GM19351 (cell line): ENCODE measurements around the gene MMP21.
A peak's percentile ranks its signal among the peaks of the same experiment; 100 is the strongest.

ENCODE experiments used
- ATAC-seq: cut with Tn5 transposase; IDR thresholded peaks from one replicate; pipeline ENCODE4 v1.9.1; 2021; ENCODE audit warnings: mild to moderate bottlenecking, moderate library complexity; ENCODE audit not compliant: unreplicated experiment

Gene MMP21, protein sequence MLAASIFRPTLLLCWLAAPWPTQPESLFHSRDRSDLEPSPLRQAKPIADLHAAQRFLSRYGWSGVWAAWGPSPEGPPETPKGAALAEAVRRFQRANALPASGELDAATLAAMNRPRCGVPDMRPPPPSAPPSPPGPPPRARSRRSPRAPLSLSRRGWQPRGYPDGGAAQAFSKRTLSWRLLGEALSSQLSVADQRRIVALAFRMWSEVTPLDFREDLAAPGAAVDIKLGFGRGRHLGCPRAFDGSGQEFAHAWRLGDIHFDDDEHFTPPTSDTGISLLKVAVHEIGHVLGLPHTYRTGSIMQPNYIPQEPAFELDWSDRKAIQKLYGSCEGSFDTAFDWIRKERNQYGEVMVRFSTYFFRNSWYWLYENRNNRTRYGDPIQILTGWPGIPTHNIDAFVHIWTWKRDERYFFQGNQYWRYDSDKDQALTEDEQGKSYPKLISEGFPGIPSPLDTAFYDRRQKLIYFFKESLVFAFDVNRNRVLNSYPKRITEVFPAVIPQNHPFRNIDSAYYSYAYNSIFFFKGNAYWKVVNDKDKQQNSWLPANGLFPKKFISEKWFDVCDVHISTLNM

DNA sequence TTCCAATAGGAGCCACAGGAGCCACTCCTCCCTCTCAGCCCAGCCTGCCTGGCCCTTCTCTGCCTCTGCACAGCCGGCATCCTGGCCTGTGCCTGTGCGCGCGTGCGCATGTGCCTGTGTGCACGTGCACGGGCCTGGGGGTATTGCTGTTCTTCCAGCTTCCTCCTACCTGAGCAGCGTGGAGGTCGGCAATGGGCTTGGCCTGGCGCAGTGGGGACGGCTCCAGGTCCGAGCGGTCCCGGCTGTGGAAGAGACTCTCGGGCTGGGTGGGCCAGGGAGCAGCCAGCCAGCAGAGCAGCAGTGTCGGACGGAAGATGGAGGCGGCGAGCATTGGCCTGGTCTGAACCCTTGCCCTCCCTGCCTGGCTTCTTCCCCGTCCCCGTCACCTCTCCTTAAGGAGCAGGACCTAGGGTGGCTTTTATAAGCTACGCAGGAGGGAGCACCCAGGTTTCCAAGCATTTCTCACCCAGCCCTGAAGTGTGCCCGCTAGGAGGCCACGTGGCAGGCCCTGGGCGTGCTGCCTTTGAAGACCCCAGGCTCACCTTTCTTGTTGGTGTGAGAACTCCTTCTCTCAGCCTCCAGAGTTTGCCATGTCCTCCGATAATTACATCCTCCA lies at the start of gene MMP21:
Gene MMP21 (minus strand): TSS at position 331 of the 616 bp plus-strand sequence. CDS start 0 bp downstream, at position 331.
- no peak for ATAC-seq

DNA sequence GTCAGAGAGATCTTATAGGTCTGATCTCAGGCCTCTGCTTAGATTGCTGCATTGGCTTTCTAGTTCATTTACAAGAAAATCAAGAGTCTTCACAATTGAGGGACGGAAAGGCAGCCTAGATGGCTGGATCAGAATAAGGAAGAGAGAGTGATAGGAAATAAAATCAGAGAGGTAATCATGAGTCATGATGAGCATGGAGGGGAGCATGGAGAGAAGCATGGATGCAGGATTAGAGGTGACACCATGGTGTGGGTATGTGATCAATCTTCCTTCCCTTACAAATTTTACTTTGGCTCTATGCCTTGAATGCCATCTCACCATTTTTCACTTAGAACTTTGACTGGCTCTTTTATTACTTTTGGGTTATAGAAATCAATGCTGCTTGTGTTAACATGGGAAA lies 49.1 kb upstream of the MMP21 start:
- ATAC-seq: no peak

DNA sequence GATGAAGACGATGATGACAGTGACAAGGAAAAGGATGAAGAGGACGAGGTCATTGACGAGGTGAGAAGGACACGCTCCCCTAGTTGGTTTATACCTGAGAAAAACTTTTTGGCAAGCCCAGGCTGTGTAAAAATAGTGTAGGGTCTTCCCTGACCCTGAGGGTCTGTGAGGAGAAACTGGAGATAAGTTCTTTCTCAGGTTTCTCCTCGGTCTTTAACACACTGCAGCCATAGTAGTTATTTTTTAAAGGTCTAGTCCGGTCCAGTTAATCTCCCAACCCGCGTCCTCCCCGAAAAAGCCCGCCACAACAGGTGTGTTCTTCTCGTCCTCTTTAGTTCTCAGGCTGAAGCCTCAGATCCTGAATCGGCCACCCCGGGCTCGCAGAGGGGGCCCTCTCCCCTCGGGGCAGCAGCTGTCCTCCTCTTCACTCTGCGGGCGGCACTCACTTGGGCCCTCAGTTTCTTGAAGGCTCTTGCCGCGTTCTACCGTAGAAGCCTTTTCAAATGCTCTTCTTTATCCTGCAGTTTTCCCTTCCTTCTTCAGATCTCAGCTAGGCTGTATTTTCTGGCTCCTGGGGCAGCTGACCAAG lies 48.1 kb upstream of the MMP21 start:
- ATAC-seq: no peak

DNA sequence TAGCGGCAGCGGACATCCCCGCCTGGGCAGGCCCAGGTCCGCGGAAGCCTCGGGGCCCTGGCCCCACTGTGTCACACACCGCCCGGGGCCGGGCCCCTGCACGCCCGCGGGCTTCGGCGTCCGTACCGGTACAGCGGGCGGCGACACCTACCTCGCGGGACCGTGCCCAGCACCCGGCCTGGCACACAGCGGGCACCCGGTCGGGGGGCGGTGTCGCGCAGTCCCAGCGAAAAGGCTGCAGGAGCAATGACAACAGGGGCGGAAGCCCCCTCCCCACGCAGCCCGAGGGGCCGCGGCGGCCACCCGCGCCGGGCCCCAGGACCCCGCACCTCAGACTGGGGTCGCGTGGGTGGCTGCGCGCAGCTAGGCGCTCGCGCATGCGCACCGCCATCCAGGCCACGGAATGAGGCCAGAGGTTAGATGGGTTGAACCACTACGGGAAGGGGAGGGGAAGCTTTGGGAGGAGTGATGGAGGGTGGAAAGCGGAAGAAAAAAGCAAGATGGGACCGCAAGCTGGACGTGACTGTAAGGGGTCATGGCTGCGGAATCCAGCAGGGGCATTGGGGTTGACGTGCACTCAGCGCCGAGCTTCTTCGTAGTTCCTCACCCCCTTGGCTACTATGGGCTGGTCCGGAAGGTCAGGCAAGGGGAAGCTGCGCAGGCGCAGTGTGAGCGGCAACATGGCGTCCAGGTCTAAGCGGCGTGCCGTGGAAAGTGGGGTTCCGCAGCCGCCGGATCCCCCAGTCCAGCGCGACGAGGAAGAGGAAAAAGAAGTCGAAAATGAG lies 47.4 kb upstream of the MMP21 start, which contains the start of the genes BCCIP and UROS:
Gene BCCIP (plus strand): TSS at position 669 of the 785 bp plus-strand sequence. CDS start 12 bp downstream, at position 681.
Gene UROS (minus strand): TSS at position 381 of the 785 bp plus-strand sequence. CDS start 6,759 bp downstream, outside the sequence.
- ATAC-seq: peak; percentile 63

DNA sequence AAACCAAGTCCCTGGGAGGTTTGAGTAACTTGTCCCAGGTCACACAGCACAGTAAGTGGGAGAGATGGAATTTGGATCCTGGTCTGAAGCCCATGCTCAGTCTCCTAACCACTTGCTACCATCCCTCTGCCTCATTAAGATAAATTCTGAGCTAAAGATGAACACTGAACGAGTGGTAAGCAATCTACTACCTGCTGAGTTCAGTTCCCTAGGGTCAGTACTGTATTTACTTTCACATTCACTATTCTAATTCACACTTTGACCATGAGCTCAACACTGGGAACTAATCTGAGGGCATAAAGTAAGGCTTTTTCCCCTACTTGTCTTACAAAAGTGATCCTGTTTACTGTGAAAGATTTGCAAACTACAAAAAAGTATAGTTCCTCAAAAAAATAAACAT lies 45.1 kb upstream of the MMP21 start:
- ATAC-seq: peak; percentile 65

DNA sequence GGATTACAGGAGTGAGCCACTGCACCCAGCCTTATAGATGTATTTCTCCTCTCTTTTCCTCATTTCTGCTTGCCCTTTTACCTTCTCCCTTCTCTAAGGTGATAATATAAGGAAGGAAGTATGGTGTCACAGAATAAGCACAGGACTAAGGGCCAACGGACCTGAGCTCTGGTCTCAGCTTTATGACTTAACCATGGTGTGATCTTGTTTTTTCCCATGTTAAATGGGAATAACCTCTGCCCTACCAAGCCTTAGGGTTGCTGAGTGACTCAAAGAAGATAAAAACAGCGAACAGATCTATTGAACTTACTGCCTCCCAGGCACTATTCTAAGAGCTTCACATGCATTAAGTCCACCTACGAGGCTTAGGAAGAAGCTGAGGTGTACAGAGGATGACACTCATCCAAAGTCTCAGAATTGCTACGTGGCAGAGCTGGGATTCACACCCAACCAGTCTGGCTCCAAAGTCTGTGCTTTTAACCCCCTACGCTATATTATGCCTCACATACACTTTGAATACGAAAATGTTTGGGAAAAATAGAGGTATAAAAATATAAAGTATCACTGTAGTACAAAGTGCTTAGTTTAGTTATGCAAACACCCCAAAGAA lies 41.8 kb upstream of the MMP21 start:
- no peak for ATAC-seq

DNA sequence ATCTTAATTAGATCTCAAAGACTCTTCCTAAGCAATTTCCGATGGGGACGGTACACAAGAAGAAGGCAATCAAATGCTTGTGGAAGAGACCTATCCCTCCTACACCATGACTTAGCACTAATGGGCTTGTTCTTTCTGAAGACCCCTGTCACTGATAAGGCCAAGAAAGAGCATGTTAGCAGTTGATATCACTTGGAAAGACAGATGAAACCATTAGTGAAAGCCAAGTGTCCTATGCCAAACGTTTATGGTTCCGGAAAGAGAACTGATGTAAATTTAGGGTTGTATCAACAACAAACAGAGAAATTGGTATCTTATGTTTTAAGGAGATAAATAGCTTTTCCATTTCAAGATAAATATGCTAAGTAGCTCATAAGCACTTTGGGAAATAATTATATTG lies 40.9 kb upstream of the MMP21 start:
- ATAC-seq: no peak

DNA sequence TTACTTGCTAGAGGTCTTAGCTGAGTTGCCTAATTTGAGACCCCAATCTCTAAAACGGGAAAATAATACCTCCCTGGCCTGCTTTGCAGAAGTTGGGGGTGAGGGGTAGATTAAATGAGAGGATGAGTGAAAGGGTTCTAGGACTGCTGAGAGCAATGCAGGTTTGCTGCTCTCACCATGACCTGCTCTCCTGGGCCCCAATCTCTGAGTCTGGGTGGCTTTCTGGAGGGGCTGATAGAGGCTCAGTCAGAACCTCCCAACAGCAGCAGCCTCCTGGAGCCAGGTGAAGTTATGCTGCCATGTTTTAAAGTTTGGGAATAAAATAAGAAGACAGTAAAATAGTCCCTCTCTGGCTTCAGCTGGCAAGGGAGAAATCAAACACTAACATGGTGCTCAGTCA lies 40.1 kb upstream of the MMP21 start:
- no peak for ATAC-seq

DNA sequence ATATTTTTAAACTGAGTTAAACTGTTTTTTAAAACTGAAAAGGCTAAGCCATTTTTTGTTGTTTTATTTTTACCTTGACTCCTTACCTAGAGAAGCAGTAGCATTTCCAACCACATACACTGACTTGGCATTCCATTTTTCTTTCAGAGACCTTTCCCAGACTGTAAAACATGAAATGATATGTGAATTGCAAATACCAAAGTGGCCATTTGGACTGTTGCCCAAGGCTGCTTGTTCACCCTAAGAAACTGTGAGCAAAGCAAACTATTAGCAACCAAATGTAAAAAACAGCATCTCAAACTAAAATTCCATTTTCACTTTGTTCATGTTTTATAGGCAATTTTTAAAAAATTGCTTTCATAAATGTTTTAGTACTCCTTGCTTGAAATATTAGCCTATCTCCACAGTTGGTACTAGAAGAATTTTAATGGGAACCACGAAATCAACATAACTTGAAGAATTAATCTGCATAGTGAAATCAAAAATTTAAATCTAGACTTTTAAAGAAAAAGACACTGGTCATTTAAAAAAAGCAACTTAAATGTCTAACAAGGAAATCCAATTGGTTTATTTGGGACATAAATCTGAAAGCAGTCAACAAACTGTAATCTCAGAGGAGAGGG lies 36.6 kb upstream of the MMP21 start:
- no peak for ATAC-seq

DNA sequence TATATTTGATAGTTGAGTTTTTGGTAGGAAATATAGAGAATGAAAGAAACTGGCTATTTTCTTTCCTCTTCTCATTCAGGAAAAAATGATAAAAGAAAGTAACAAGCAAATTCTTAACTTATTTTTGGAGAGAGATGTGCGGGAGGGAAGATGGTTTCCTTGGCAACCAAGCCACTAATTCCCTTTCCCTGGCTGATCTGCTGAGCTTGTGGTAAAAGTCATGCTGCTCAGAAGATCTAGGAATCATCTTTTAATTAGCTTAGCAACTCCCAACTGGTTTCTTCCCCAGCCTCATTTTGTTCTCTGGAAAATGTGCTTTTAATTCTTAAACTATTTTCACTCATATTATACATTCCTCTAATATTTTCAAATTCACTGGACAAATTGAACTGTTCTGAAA lies 35.6 kb upstream of the MMP21 start:
- no peak for ATAC-seq

DNA sequence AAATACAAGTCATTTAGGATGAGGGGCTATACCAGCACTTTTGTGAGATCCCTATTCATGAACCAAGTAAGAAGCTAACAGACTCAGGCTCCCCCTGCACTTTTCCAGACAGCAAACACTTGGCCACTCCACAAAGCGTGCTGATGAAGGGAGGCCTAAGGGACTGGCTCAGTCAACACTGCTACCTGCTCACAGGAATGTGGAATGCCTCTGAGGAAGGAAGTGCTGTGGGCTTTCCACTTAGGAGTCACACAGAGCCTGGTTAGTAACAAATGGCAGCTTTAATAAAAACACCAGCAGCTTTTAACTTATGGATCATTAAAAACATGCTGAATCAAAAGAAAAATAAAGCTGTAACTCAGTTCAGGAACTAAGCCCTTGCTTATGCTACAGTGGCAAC lies 32.4 kb upstream of the MMP21 start:
- no peak for ATAC-seq

DNA sequence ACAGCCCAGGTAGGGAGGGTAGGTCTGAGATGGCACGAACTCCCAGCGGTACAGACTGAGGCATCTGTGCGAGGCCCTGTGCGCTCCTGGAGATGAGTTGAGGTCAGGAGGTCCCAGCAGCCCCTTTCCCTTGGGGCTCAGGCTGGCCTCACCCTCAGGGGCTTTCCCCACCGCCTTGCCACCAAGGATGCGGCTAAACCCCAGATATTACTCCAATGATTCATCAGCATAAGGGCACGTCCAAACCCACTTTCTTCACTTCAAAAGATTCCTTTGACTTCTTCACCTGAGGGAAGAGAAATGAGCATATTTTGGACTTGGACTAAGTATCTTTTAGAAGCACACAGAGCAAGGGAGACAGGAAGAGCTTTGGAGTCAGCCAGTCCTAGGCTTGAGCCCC lies 27.1 kb upstream of the MMP21 start:
- ATAC-seq: no peak

DNA sequence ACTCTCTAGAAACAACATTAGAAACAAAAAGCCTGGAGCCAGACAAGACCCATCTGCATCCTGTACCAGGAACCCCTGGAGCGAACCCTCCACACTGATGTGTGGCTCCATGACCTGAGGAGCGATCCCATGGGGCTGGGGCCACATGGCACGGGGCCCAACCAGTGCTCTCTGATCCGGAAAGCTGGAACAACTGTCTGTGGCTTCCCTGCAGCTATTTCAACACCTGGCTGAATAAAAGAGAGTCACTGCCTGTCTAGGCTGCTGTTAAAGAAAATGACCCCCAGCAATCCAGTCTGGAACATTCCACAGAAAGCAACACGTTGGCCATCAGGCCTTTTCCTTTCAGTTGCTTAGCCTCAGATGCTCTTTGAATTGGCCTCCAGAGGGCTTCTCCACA lies 26.5 kb upstream of the MMP21 start:
- ATAC-seq: no peak

DNA sequence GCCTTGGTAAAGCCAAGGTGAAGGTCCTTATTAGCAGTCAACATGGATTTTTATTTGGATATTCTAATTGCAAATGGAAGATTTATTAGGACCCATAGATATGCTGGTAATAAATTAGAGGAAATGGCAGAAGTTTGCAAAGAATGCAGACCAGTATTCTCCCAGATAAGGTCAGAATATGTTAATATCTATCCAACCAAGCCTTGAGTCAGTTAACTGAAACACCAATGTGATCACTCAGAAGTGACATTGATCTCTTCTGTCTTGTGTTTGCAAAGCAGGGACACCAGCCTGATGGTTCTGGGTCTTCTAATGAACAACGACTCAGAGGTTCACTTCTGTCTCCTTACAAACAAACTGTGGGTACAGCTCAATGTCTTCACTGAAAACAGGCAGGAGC lies 26.0 kb upstream of the MMP21 start:
- no peak for ATAC-seq

DNA sequence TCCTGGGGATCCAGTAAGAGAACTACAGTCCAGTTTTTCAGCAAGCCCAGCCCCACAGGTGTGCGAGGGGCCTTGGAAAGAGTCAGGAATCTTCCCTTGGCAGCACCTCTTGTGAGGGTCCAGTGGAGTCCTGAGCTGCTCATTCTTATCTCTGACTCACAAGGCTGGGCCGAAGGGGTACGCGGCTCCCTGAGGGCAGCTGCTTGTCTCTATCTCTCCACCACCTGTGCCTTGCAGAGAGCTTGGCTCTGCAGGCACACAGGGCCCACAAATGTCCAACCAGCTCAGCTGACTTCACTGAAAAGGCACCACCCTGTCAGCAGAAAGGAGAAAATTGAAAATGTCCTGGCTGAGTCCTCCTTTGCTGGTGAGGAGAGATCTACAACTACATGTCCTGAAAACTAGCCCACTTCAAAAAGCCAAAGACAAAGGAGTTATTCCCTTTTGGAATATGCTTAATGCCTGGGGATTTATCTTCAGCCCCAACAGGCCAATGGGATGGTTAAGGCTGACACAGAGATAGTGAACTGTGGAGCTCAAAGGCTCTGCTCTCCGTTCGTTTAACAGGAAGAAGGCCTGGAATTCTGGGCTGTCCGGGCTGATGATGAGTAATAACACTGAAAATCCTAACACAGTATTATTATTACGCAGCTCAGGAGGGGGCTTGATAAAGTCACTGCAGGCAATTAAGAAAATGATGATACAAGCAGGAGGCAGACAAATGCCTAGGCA lies 24.0 kb upstream of the MMP21 start:
- no peak for ATAC-seq

DNA sequence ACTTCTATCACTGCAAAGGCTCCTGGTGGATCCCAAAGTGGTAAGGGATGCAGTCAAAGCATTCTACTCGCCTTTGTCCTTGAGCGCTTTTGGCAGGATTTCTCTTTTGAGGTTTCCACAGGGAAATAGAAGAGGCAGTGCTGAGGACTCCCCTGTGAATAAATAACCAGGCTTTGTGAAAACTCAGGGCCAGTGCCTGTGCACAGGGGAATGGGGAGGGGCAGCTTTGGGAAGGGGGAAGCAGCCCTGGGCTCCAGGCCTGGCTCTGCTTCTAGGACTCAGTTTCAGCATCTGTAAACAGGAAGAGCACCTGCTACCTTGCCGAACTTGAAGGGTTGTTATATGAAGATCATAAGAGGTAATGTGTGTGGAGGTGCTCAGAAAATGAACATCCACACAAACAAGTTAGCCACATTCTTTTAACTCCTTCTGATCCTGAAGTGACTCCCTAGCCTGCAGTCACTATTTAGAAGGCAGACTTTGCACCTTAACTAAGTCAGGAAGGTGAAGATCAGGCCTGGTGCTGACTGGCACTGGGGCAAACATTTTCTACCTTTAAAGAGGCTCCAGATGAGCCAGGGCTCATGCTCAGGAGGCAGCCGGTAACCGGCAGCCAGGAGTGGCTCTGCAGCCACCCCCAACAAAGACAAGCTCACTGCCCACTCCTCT lies 22.5 kb upstream of the MMP21 start:
- ATAC-seq: no peak

DNA sequence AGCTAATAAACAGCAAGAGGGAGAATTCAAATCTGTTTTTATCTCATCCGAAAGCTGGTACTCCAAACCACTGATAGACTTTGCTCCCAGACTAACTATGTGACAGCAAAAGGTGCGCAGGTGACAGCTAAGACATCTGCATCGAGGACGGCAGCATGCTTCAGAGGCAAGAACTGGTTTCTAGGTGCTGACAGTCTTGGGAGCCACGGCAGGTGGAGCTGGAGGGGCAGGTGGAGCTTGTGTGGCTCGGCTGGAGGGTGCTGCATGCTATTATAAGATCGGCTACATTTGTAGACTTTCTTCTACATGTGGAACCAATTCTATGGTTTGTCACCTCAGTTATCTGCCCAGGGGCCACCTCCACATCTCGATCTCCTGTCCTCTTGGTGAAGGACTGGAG lies 21.8 kb upstream of the MMP21 start:
- no peak for ATAC-seq

DNA sequence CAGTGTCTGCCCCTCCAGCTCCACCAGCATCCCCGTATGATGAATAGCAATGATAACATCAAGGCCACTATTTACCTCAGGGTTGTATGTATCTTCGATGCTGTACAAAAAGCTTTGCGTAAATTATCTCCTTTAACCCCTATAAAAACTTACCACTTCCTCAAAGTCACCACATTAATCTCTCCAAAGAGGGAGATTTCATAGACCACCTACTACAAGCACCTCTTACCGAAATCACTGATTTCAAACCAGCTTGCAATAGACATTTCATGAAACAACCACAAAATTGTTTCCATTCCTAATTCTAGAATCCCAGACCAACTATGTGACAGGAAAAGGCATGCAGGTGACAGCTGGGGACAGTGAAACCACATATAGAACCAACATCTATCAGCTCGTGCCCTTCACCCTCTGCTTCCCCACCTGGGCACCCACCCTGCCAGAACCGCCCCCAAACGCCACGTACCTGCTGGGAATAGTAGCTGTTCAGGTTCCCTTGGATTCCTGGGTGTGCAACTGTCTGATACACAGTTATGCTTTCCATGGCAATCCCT lies 20.1 kb upstream of the MMP21 start:
- ATAC-seq: no peak
